Measurements from ENCODE around the gene SSBP3.

DNA sequence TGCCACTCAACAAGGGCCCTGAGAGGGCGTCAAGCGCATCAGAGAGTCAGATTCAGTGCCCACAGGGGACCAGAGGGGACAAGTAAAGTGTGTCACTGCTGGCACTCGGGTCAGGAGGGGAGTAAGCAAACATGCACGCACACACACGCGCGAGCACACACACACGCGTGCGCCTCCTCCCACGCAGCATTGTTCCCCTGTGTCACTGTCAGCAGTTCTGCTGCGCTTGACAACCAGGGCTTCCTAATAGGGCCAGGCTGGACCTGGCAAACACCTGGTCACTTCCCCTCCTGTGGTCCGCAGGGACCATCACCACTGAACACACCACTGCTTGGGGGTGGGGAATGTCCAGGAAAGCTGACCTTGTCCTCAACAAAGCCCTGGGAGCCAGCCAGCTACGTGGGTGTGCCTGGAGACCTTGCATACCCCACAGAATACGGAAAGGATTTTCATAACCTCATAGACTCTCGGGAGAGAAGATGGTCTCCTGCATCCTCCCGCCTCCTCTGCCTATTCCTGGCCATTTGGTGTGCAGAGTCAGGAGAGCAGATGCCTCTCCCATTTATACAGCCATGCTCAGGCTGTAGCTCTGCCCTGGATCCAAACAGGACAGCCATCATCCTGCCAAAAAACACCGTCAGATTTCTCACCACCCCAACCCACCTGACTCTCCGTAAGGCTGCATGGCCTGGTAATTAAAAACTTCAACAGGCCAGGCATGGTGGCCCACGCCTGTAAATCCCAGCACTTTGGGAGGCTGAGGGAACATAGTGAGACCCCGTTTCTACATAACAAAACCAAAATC lies 73.2 kb downstream of the SSBP3 start:
- TF ChIP-seq, protein P1, sequence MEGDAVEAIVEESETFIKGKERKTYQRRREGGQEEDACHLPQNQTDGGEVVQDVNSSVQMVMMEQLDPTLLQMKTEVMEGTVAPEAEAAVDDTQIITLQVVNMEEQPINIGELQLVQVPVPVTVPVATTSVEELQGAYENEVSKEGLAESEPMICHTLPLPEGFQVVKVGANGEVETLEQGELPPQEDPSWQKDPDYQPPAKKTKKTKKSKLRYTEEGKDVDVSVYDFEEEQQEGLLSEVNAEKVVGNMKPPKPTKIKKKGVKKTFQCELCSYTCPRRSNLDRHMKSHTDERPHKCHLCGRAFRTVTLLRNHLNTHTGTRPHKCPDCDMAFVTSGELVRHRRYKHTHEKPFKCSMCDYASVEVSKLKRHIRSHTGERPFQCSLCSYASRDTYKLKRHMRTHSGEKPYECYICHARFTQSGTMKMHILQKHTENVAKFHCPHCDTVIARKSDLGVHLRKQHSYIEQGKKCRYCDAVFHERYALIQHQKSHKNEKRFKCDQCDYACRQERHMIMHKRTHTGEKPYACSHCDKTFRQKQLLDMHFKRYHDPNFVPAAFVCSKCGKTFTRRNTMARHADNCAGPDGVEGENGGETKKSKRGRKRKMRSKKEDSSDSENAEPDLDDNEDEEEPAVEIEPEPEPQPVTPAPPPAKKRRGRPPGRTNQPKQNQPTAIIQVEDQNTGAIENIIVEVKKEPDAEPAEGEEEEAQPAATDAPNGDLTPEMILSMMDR (IDR thresholded peaks at IDR 0.05): no peak
- TF ChIP-seq POLR2A (IDR thresholded peaks at IDR 0.05): no peak

All from thyroid gland (tissue), 4 donors.